ENCODE data around the gene RNF208. TPM values are rescaled to one million over a fixed set of nuclear protein-coding genes. Genes with fewer than 3 reads are reported as not detected.

The RNF208 gene
- total RNA-seq, 1 experiment from 2014 or later = 38.0 TPM

GRCh38 chr9:137231372-137232039 is 9.5 kb upstream of the RNF208 start:
- CTCF ChIA-PET = no interaction called here
- Histone ChIP-seq H3K9me3 (ENCODE audit: insufficient read depth, low read depth) (no peaks in the 10 kb centered on the region), H3K4me3 (no peak overlapping the region), H2AFZ (no peak overlapping the region), H3K27me3 (ENCODE audit: insufficient read depth, low read depth) (no peaks in the 10 kb centered on the region), H3K9me2 (ENCODE audit: insufficient read depth) (no peaks in the 10 kb centered on the region), H3K36me3 (ENCODE audit: low read depth) (no peaks in the 10 kb centered on the region), H4K20me1 (ENCODE audit: insufficient read depth) (no peaks in the 10 kb centered on the region; the same call in 1 of the 2 replicates), H3K79me2 (ENCODE audit: low read depth) (no peaks in the 10 kb centered on the region), H3F3A (ENCODE audit: insufficient read depth, low read depth) (peaks cover 12% of the 10 kb centered on the region; the same call in 1 of the 2 replicates), H3K4me1 (replicated peaks; ENCODE audit: insufficient read depth) (peaks cover 27% of the 10 kb centered on the region), H3K4me2 (no peak overlapping the region), H3K27ac (no peak overlapping the region)
- TF ChIP-seq, protein P1, sequence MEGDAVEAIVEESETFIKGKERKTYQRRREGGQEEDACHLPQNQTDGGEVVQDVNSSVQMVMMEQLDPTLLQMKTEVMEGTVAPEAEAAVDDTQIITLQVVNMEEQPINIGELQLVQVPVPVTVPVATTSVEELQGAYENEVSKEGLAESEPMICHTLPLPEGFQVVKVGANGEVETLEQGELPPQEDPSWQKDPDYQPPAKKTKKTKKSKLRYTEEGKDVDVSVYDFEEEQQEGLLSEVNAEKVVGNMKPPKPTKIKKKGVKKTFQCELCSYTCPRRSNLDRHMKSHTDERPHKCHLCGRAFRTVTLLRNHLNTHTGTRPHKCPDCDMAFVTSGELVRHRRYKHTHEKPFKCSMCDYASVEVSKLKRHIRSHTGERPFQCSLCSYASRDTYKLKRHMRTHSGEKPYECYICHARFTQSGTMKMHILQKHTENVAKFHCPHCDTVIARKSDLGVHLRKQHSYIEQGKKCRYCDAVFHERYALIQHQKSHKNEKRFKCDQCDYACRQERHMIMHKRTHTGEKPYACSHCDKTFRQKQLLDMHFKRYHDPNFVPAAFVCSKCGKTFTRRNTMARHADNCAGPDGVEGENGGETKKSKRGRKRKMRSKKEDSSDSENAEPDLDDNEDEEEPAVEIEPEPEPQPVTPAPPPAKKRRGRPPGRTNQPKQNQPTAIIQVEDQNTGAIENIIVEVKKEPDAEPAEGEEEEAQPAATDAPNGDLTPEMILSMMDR (conservative IDR thresholded peaks at IDR 0.05) = no peak
- no peak for TF ChIP-seq EZH2 (IDR thresholded peaks at IDR 0.05; ENCODE audit: low read depth)
- intact Hi-C loops (cut with micrococcal nuclease; ENCODE audit: unreplicated experiment) = no loop called here
- POLR2A ChIA-PET (ENCODE audit: unreplicated experiment) = no interaction called here
- BruUV-seq (replicated peaks) = no TSS peak
- no peak for DNase-seq

DNA sequence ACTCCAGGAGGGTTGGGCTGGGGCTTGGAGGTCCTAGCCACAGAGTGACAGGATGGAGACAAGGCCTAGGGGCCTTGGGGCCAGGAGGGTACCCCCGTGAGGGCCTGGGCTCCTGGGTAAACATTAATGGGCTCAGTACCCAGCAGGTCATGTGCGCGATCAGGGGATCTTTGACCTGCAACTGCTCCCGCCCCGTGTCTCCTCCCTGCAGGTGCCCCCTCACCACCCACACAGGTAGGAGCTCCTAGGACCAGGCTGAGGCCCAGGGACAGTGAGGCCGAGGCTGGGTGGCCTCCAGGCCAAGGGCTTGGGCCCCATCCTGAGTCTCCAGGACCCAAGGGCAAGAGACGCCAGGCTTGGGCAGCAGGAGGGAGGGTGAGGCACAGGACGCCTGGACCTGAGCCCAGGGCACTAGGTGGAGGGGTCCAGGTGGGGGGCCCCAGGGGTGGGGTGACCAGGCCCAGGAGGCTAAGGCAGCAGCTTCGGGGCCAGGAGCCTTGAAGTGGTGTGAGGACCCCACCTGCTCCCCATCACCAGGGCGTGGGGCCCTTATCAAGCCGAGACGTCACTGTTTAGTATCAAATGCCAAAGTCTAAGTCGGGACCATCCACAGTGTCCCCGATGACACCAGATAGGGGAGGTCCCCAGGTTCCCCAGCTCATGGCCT is 8.8 kb upstream of the RNF208 start, which contains the start of gene SLC34A3:
Gene SLC34A3 (plus strand): TSS at position 197 of the 667 bp plus-strand sequence. CDS start 802 bp downstream, outside the sequence.
- intact Hi-C loops (cut with micrococcal nuclease; ENCODE audit: unreplicated experiment) = no loop called here
- no peaks in the 10 kb centered on the region for H3K9me3 ChIP-seq (ENCODE audit: insufficient read depth, low read depth)
- no peaks in the 10 kb centered on the region for H3K27me3 ChIP-seq (ENCODE audit: insufficient read depth, low read depth)
- H3K9me2 ChIP-seq (ENCODE audit: insufficient read depth) = no peaks in the 10 kb centered on the region
- DNase-seq = no peak
- H3F3A ChIP-seq (ENCODE audit: insufficient read depth, low read depth) = peaks cover 18% of the 10 kb centered on the region
- no peak within 1 kb of the TSS for H3K4me3 ChIP-seq
- BruUV-seq (replicated peaks) = no TSS peak
- ChIA-PET CTCF (interaction anchor here (0.6 kb wide), 1 partner anchor 201 kb away, joined by 3 read pairs; no protein-coding TSS in a partner anchor), POLR2A (ENCODE audit: unreplicated experiment) (no interaction called here)
- H3K4me2 ChIP-seq = no peak within 1 kb of the TSS
- TF ChIP-seq, protein P1 (conservative IDR thresholded peaks at IDR 0.05) = no peak
- TF ChIP-seq EZH2 (IDR thresholded peaks at IDR 0.05; ENCODE audit: low read depth) = no peak
- no peak within 1 kb of the TSS for H3K27ac ChIP-seq
- H3K79me2 ChIP-seq (ENCODE audit: low read depth) = no peaks in the 10 kb centered on the region
- no peaks in the 10 kb centered on the region for H3K36me3 ChIP-seq (ENCODE audit: low read depth)
- no peaks in the 10 kb centered on the region; the same call in 1 of the 2 replicates for H4K20me1 ChIP-seq (ENCODE audit: insufficient read depth)
- H2AFZ ChIP-seq = no peak within 1 kb of the TSS
- H3K4me1 ChIP-seq (replicated peaks; ENCODE audit: insufficient read depth) = peaks cover 34% of the 10 kb centered on the region

- ChIA-PET POLR2A (ENCODE audit: unreplicated experiment) (no interaction called here), CTCF (interaction anchor here (0.6 kb wide), 1 partner anchor 201 kb away, joined by 3 read pairs; no protein-coding TSS in a partner anchor)
- H3K4me1 ChIP-seq (replicated peaks; ENCODE audit: insufficient read depth) = peaks cover 41% of the 10 kb centered on the region
- no TSS peak for BruUV-seq (replicated peaks)
- DNase-seq = no peak
- no peak overlapping the region for H3K4me2 ChIP-seq
- H3K9me2 ChIP-seq (ENCODE audit: insufficient read depth) = no peaks in the 10 kb centered on the region
- H3K4me3 ChIP-seq = no peak overlapping the region
- no peak for TF ChIP-seq EZH2 (IDR thresholded peaks at IDR 0.05; ENCODE audit: low read depth)
- TF ChIP-seq, protein P1 (conservative IDR thresholded peaks at IDR 0.05) = no peak
- no peaks in the 10 kb centered on the region for H3K36me3 ChIP-seq (ENCODE audit: low read depth)
- H3K27me3 ChIP-seq (ENCODE audit: insufficient read depth, low read depth) = no peaks in the 10 kb centered on the region
- no peaks in the 10 kb centered on the region; the same call in 1 of the 2 replicates for H4K20me1 ChIP-seq (ENCODE audit: insufficient read depth)
- intact Hi-C loops (cut with micrococcal nuclease; ENCODE audit: unreplicated experiment) = no loop called here
- H3K9me3 ChIP-seq (ENCODE audit: insufficient read depth, low read depth) = no peaks in the 10 kb centered on the region
- H3F3A ChIP-seq (ENCODE audit: insufficient read depth, low read depth) = peaks cover 26% of the 10 kb centered on the region
- peaks cover 6% of the 10 kb centered on the region; the same call in 1 of the 2 replicates for H3K79me2 ChIP-seq (ENCODE audit: low read depth)
- H2AFZ ChIP-seq = no peak overlapping the region
- no peak overlapping the region for H3K27ac ChIP-seq
Observed at GRCh38 chr9:137229903-137230704, 8.1 kb upstream of the RNF208 start.
